ENCODE results near the gene DLGAP4.
A peak's percentile ranks its signal among the peaks of the same experiment; 100 is the strongest.

The DLGAP4 gene

DNA sequence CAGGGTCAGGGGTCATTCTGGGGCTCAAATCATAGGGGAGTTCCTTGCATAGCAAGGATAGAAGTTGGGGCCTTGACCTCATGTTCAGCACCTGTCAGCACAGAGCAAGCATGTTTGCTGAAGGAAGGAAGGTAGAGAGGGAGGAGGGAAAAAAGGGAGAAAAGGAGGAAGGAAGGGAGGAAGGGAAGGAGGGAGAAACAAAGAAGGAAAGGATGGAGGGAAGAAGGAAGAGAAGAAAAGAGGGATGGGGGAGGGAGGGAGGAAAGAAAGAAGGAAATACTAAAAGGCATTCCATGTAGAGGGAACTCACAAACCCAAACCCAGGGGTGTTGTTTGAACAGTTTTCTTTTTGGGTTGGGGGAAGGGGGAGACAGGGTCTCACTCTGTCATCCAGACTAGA, 80.1 kb downstream of the DLGAP4 start:
- DNase-seq: no peak

DNA sequence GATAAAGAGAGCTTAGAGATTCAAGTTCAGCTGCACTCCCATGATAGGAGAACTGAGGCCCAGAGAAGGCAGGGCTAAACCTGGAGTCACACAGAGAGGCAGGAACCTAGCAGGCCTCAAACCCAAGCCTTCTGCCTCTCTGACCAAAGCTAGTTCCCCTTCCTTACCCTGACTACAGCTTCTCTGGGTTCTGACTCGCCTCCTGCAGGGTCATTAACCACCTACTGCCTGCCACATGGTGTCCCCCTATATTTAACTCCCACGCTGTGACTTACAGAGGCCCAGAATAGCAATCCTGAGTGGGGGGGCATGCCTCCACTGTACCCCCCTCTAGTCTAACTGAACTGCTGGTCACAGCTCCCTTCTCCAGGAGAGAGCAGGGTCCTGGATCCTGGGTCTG, 84.1 kb downstream of the DLGAP4 start:
- DNase-seq: no peak

DNA sequence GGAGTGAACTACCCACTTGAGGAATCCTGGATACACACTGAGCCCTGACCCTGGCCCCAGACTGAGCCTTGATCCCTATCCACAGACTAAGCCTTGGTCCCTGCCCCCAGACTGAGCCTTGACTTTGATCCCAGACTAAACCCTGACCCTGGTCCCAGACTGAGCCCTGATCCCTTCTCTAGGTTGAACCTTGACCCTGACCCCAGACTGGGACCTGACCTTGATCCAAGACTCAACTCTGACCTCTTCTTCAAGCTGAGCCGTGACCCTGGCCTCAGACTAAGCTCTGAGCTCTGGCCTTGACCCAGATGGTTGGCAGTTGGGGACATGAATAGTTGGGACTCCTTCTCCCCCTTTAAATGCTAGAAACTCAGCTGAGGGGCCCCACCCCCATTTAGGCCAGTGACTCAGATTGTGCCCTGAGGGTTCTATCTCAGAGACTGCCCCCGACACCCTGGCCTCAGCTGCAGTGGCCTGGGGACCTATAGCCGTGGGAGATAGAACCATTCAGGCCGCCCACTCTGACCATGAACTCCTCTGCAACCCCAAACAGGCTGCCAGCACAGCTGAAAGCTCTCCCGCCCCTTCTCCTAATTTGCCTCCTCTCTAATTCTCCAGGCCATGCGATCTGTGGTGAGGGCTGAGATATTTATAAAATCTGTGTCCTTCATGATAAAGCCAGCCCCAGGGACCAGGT, 84.7 kb downstream of the DLGAP4 start:
- no peak for DNase-seq

DNA sequence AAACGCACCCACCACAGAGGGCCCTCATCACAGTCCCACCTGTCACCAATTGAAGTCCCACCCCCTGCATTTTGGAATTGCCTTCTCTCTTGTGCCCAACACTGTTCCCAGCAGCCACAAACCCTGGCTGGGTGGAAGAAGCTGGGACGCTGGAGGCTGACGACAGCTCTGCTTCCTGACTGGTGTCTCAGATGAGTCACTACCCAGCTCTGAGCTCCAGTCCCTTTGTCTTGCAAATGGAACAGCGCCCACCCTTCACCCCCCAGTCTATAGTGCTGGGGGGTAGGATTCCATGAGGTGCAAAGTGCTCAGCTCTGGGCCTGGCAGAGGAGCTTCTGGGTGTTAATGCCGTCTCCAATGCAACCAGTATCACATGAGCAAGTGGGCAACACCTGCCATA, 85.3 kb downstream of the DLGAP4 start:
- DNase-seq: peak; percentile 29

DNA sequence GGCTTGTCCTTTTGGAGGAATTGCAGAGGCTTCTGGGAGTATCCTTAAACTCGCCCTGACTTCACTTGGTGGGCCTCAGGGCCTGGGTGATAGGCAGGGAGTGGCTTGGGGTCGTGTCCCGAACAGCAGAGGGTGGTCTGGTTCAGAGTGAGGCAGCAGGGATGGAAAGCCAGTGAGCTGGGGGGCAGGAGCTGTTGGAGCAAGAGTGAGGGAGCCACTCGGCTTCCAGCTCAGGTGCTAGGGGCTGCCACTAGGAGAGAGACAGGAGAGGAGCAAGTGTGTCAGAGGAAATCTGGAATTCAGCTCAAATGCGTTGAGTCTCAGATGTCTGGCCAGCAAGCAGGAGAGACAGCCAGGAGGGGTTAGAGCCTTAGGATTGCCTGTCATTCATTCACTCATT, 85.8 kb downstream of the DLGAP4 start:
- no peak for DNase-seq

DNA sequence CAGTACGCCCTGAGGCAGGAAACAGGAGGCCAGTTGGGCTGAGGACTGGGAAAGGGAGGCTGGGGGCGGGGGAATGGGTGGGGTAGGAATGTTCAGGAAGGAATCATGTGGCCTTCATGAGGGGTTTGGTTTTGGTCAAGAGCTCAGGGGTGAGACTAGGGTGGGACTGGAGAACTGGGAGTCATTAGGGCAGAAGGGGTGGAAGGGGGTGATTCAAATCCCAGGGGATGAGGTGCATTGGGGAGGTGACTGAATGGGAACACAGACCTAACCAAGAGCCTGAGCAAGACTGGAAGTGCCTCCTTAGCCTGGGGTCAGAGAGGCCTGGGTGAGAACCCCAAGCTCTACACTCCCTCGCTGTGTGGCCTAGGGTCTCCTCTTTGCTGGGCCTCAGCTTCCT, 86.8 kb downstream of the DLGAP4 start:
- DNase-seq: no peak

DNA sequence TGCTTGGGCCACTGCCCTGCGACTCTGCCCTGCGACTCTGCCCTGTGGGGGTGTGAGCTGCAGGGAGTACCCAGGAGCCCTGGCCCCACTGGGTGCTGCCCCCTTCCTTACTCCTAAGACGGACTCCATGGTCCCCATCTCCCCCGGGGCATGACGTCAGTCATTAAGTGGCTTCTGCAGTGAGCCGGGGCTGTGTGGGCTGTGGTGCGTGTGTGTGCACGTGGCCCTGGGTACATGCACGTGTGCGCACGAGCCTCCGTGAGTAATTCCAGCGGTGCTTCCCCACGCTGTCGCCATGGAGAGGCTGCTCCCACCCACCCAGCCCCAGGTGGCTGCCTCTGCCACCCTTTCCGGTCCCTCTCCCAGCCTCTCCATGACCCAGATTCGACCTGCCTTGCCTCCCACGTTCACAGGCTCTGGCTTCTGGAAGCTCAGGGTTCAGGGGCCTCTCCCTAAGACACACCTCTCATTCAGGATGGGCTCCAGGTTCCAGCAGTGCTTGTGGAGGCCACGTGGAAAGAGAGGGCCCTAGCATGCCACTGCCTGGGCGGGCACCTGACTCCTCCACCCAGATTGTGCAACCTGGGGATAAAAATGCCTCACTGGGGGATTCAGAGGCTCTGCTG, 88.3 kb downstream of the DLGAP4 start:
- no peak for DNase-seq

DNA sequence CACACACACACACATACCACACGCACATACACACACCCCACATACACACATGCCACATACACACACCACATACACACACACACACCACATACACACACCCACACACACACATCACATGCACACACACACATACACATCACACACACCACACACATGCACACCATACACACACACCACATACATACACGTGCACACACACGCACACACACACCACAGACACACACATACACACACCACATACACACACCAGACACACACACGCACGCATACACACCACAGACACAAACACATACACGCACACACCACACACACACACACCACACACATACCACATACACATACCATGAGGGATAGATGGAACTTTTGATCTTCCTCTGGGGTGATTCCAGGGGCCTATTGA, 90.2 kb downstream of the DLGAP4 start:
- DNase-seq: no peak

DNA sequence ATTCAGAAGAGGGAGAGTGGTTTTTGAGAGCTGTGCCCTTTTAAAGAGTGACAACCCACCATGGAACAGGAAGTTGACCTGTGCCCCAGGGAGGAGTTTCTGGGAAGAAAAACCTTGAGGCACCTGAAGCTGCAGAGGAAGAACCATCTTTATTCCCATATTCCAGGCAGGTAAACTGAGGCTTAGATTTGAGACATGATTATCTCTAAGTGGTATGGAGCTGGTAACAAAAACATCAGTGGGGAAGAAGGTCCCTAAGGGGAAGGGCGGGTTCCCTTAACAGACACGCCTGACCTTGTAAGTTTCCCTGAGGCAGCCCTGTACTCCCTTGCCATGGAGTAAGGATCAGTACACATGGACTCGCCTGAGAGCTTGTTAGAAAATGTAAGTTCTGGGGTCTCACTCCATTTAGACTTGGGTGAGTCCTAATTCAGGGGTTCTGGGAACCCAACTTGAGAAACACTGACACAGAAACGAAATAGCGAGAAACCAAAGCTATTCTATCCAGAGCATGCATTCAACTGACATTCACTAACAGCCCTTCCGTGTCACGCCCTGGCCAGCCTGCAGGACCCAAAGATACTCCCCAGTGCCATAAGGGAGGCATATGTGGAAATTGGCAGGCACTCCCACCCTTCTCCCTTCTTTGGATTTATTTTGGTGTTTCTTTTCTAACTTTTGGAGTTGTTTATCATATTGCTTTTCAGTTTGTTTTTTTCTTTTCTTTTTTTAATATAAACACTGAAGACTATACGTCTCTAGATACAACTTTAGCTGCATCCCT, 90.9 kb downstream of the DLGAP4 start:
- DNase-seq: no peak

DNA sequence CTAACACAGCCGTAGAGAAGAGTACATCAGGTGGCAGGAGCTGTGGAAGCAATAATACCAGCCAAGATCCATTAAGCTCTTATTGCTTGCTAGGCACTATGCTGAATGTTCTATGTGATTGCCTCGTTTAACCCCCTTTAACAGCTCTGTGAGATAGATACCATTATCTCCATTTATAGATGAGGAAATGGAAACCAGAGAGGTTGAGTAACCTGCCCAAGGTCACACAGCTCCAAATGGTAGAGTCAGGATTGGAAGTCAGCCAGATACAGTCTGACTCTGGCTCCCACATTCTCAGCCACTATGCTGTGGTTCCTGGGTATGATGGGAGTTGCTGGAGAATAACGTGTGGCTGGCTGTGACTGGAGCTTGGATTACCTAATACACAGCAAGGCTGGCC, 92.4 kb downstream of the DLGAP4 start:
- DNase-seq: no peak

DNA sequence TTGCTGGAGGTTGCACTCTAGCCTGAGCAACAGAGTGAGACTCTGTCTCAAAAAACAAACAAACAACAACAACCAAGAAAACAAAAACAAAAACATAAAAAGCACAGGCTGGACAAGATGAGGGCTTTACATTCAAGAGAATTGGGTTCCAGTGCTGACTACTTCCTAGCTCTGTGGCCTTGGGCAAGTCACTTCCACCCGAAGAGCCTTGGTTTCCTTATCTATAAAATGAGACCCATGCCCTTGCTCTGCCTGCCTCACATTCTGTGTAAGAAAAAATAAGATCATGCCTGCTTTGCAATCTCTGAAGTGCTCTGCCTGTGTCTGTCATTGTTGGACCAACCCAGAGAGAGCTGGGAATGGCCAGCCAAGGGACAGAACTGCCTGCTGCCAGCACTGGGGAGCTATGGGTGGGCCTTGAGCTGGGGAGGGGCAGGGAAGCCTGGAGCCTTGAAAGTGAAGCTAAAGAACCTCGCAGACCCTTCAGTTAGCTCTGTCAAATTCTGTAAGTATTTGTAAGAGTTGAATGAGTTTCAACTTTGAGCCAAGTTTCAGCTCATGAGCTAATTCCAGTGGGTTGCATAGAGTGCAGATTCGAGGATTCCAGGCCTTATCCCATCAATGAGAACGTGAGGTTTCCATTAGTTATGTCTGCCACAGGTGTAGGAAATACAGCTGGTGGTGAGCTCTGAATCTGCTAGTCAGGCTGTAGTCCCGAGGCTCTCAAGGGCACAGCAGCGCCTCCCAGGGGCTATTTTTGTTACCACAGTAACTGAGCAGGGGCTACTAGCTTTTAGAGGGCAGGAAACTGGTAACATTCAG, 93.2 kb downstream of the DLGAP4 start:
- peak; percentile 33 for DNase-seq

DNA sequence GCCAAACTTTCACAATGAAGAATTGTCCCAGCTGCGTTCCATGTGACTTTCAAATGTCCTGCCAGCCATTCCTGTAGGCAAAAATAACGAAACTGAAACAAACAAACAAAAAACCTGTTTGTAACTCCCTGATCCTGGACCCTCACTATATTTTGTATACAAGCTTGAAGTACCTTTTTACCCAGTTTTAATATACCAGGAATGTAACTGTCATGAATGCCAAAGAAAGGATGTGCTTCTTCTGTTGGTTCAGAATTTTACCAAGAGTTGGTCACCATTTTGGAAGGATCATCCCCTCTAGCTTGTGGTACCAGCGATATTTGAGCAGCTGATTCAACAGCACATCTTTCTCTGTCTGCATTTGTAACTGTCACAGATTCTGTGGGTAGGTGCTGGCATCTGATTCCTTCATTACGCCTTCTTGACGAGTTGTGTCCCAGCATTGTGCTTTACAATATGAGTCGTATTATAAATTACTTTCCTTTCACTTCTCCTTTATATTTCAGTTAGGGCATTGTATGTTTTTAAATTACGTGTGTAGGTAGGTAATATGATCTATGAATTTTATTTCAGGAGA, 93.9 kb downstream of the DLGAP4 start:
- no peak for DNase-seq

DNA sequence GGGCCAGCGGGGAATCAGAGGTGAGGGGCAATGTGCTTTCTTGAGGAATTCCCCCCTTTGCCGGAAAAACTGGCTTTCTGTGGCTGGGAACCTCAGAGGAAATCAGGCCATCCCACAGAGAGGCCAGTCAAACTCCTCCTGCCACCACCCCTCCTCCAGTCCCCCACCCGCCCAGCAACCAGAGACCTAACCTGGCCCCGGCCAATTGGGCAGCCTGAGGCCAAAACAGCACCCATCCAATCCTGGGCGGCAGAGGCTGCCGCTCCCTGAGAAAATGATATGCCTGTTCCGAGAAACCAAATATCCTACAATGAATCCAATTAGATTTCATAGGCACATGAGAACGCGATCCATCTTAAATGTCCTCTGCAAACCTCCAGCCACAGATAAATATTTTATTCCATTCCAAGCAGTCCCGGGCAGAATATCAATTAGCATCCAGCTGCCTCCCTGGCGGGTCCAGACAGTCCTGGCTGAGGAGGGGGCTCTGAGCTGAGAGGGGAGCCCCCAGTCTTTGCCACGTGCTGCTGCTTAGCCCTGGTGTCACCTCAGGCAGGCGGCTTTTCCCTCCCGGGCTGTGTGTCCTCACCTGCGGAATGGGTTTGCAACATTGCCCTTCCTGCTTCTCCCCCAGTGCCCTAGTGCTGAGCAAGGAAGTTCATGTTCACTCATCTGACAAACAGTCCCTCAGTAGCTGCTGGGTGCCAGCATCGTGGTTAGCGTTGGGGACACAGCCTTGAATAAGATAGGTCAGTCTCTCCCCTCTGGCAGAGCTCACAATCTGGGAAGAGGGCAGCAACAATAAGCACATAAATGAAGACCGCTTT, 95.0 kb downstream of the DLGAP4 start:
- no peak for DNase-seq

DNA sequence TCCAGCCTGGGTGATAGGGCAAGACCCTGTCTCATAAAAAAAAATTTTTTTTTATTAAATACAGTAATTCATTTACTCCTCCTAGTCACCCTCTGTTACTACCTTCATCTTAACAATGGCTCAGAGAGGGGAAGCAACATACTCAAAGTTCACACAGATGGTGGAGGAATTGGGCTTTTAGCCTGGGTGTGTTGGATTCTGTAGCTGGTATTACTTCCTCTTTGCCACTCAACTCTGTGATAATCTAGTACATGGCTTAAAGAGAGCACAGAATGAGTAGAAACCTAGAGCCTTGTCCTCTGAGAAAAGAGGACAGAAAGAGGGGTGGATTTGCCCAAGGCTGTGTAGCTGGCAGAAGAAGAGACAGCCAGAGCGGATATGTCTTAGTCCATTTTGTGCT, 96.6 kb downstream of the DLGAP4 start:
- DNase-seq: no peak

DNA sequence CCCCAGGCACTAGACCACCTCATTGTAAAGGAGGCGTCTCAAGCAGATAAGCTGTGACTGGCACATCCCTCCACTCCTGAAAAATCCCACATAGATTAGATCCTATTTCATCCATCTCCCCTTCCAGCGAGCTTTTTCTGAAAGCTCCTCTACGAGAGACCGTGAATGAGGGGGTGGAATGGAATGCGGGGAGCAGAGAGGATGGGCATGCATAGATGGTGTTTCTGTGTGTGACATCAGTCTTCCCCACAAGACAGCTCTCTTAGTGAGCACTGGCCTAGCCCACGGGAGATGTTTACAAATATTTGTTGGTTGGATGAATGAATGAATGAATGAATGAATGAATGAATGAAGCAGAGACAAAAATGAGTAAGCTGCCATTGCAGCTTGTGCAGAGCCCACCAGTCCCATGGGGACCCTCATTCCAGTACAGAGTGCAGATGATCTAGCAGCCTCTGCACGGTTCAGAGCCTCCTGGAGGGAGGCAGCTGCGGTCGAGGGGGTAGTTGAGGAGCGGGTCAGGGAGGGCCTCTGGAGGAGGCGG, 98.4 kb downstream of the DLGAP4 start:
- no peak for DNase-seq

DNA sequence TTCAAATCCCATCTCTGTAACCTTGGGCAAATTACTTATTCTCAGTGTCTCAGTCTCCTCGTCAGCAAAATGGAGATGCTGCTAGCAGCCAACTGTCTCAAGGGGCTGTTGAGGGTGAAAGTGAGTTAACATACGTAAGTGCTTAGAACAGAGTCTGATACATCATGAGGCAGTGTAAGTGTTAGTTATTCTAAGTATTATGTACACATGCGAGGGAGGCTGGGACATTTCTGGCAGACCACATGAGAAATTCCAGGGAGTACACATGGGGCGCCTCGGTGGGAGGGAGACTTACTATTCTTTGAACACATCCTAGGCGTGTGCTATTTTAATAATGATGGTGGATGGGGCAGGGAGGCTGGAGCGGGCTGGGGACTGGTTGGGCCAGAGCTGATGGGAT, 99.1 kb downstream of the DLGAP4 start:
- DNase-seq: no peak

DNA sequence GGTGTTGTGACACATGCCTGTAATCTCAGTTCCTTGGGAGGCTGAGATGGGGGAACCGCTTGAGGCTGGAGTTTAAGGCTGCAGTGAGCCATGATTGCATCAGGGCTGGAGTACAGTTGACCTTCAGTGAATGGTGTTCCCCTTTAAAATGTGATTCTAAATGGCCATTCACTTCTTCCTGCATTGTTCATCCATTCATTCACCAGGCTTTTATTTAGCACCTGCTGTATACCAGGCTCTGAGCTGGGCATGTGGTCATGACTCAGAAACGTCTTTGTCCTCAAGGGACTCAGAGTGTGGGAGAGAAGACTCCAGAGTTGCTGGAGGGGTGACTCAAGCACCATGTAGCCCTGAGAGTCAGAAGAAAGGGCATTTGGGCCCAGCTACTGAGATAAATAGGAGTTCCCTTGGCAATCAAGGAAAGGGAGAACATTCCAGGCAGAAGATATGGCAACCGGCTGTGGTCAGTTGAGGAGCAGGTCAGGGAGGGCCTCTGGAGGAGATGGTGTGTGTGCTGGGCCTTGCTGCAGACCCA, 101.1 kb downstream of the DLGAP4 start:
- DNase-seq: peak; percentile 37

DNA sequence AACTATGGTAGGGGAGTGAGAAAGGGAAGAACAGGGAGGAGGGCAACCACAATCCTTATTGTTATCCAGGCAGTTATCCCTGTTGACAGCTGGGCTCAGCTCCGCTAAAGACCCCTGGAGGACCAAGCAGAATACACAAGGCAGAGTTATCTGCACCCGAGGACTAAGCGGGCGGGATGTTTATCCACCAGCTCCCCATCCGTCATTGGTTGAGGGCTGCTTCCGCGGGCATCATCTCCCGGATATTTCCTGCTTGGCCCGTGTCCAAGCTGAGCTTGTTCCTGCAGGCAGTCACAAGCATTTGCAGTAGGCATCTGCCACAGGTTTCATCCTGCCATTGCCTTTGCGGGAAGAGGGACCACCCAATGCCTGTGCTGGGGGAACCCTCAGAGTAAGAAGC, 102.1 kb downstream of the DLGAP4 start:
- no peak for DNase-seq

DNA sequence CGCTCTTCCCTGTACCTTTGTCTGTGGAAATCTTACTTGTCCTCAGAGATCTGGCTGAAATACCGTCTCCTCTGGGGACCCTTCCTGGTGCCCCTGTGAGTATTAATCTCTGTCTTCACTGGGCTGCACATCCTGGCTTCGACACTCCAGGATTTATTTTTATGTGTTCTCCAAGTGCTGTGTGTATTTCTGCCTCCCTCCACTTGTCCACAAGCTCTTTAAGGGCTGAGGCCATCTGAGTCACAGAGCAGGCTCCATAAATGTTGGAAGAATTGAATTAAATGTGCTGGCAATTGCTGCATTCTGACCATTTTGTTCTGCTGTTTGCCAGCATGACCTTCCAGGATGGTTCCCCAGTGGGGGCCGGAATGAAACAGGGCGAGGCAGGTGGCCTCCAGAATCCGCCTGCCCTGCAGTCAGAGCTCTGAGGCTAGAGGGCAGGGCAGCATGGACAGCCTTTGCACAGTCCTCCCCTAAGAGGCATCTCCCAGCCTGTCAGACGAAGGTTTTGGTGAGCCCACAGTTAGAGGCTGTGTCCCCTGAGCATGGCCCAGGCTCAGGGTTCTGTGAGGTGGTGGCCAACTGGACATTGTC, 105.8 kb downstream of the DLGAP4 start:
- DNase-seq: no peak

DNA sequence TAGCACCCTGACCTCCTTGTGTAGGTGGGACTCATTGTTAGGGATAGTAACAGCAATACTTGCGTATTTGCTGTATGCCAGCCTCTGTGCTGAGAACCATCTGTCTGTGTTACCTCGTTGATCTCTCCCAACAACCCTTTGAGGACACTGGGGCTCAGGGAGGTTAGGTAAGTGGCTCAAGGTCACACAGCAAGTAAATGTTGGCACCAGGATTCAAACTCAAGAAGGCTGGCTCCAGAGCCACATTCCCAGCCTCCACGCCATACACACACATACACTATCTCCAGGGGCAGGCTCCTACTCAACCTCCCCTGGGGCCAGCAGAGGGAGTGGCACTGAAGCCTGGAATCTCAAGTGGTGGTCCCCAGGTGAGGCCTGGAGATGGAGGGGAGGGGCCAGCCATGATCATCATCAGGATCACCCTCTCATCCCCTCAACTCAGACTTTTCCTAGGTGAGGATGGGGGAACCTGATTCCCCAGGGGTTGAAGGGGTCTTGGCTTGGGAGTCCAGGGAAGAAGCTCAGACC, 109.4 kb downstream of the DLGAP4 start:
- DNase-seq: no peak

DNA sequence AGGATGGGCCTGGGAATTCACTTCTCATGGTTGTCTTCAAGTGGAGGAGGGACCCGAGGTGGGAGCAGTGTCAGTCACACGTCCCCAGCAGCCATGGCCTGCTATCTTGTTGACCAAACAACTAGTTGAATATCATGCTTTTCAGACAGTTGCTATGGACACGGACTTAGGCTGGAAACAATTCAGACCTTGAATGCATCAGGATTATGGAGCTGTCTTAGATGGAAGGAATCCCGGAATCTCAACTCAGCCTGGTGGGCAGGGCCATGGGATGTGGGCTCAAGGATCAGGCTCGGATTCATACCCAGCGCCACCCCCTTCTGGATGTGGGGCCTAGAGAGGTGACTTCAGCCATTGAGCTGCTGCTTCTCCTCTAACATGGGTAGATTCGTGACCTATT, 112.6 kb downstream of the DLGAP4 start:
- DNase-seq: no peak
